AG09319 (cell line): ENCODE data around the gene ARL16.

ENCODE experiments used
- DNase-seq: peaks from one replicate; pipeline ENCODE4 v3.0.0-alpha.2; 2010; ENCODE audit warnings: low read depth; ENCODE audit errors: extremely low read depth
- CTCF ChIP-seq: IDR thresholded peaks from 2 replicates; pipeline ENCODE4 v1.5.1; 2011; ENCODE audit warnings: low read depth, mild to moderate bottlenecking, inconsistent platforms, low read length, moderate library complexity

Gene ARL16

GRCh38 chr17:81715107-81715871, 31.7 kb upstream of the ARL16 start:
- no peak for TF ChIP-seq CTCF
- no peak for DNase-seq

- no peak for TF ChIP-seq CTCF
- DNase-seq = no peak
Observed at GRCh38 chr17:81714412-81715106, 31.0 kb upstream of the ARL16 start.

GRCh38 chr17:81713556-81714411, 30.2 kb upstream of the ARL16 start:
- DNase-seq = no peak
- TF ChIP-seq CTCF = no peak

GRCh38 chr17:81713004-81713555, 29.5 kb upstream of the ARL16 start:
- no peak for DNase-seq
- TF ChIP-seq CTCF = no peak

GRCh38 chr17:81712468-81713003, 28.9 kb upstream of the ARL16 start:
- no peak for DNase-seq
- TF ChIP-seq CTCF = no peak; the same call in 1 of the 2 replicates

GRCh38 chr17:81711814-81712467, 28.3 kb upstream of the ARL16 start, which contains the start of gene SLC25A10:
SLC25A10 (plus strand) TSS chr17:81712284; CDS start chr17:81712427, 143 bp downstream.
- DNase-seq = no peak
- no peak for TF ChIP-seq CTCF
